H9 (cell line): ENCODE data around the gene NFATC4. TPM values are rescaled to one million over a fixed set of nuclear protein-coding genes. Genes with fewer than 3 reads are reported as not detected.

ENCODE experiments used
- DNase-seq: peaks from one replicate; pipeline ENCODE4 v3.0.0-alpha.2; 2017
- H2AFZ ChIP-seq: one replicate; pipeline ENCODE4 v1.6.1; 2013; ENCODE audit warnings: mild to moderate bottlenecking, low read length, control low read depth, moderate library complexity
- H2AK5ac ChIP-seq: 2 replicates; pipeline ENCODE4 v1.6.1; 2013; ENCODE audit warnings: low read length, control low read depth, mixed read lengths; ENCODE audit not compliant: insufficient read length
- H2BK120ac ChIP-seq: one replicate; pipeline ENCODE4 v1.6.1; 2013; ENCODE audit warnings: low read depth, mild to moderate bottlenecking, low read length, control low read depth, inconsistent platforms; ENCODE audit not compliant: poor library complexity, severe bottlenecking
- H2BK12ac ChIP-seq: 2 replicates; pipeline ENCODE4 v1.6.1; 2013; ENCODE audit warnings: low read length, control low read depth, mixed read lengths, low read depth; ENCODE audit not compliant: insufficient read length
- H2BK15ac ChIP-seq: 2 replicates; pipeline ENCODE4 v1.6.1; 2013; ENCODE audit warnings: low read depth, low read length, control low read depth
- H2BK20ac ChIP-seq: one replicate; pipeline ENCODE4 v1.6.1; 2013; ENCODE audit warnings: low read depth, mild to moderate bottlenecking, low read length, control low read depth, inconsistent platforms; ENCODE audit not compliant: poor library complexity, severe bottlenecking
- H2BK5ac ChIP-seq: 2 replicates; pipeline ENCODE4 v1.6.1; 2013; ENCODE audit warnings: low read length, control low read depth, mixed read lengths; ENCODE audit not compliant: insufficient read length
- H3K14ac ChIP-seq: 2 replicates; pipeline ENCODE4 v1.6.1; 2013; ENCODE audit warnings: low read length, control low read depth; ENCODE audit not compliant: insufficient read depth
- H3K18ac ChIP-seq: 2 replicates; pipeline ENCODE4 v1.6.1; 2013; ENCODE audit warnings: low read depth, mild to moderate bottlenecking, mixed read lengths, low read length, control low read depth; ENCODE audit not compliant: insufficient read length
- H3K23ac ChIP-seq: 2 replicates; pipeline ENCODE4 v1.6.1; 2013; ENCODE audit warnings: low read length, control low read depth, mixed read lengths, low read depth; ENCODE audit not compliant: insufficient read length
- H3K23me2 ChIP-seq: 2 replicates; pipeline ENCODE4 v1.6.1; 2013; ENCODE audit warnings: low read depth, mild to moderate bottlenecking, mixed read lengths, low read length, control low read depth; ENCODE audit not compliant: insufficient read length, poor library complexity, severe bottlenecking
- H3K27ac ChIP-seq: 2 replicates; pipeline ENCODE4 v1.5.1; 2013; ENCODE audit warnings: low read length, control low read depth, mixed read lengths, low read depth; ENCODE audit not compliant: insufficient read length
- H3K27me3 ChIP-seq: 2 replicates; pipeline ENCODE4 v1.6.1; 2013; ENCODE audit warnings: low read length, control low read depth, inconsistent platforms; ENCODE audit not compliant: insufficient read depth
- H3K4ac ChIP-seq: 2 replicates; pipeline ENCODE4 v1.6.1; 2013; ENCODE audit warnings: low read depth, mild to moderate bottlenecking, control low read depth, inconsistent platforms, low read length, moderate library complexity
- H3K4me1 ChIP-seq: 2 replicates; pipeline ENCODE4 v1.6.1; 2013; ENCODE audit warnings: low read length, control low read depth, inconsistent platforms; ENCODE audit not compliant: insufficient read depth
- H3K4me2 ChIP-seq: 2 replicates; pipeline ENCODE4 v1.6.1; 2013; ENCODE audit warnings: low read length, control low read depth, mixed read lengths; ENCODE audit not compliant: insufficient read length, insufficient read depth
- H3K56ac ChIP-seq: 2 replicates; pipeline ENCODE4 v1.6.1; 2013; ENCODE audit warnings: low read depth, mild to moderate bottlenecking, mixed read lengths, low read length, control low read depth; ENCODE audit not compliant: insufficient read length
- H3K79me1 ChIP-seq: 2 replicates; pipeline ENCODE4 v1.6.1; 2013; ENCODE audit warnings: low read depth, mild to moderate bottlenecking, moderate library complexity, low read length, control low read depth, inconsistent platforms; ENCODE audit not compliant: insufficient read depth, poor library complexity, severe bottlenecking
- H3K79me2 ChIP-seq: 2 replicates; pipeline ENCODE4 v1.6.1; 2013; ENCODE audit warnings: low read length, control low read depth, inconsistent platforms; ENCODE audit not compliant: insufficient read depth
- H3K9ac ChIP-seq: 2 replicates; pipeline ENCODE4 v1.6.1; 2013; ENCODE audit warnings: low read length, control low read depth, mixed read lengths; ENCODE audit not compliant: insufficient read length; ENCODE audit errors: extremely low read depth
- H3K9me3 ChIP-seq: one replicate; pipeline ENCODE4 v1.6.1; 2013; ENCODE audit warnings: low read depth, low read length, inconsistent platforms; ENCODE audit not compliant: control insufficient read depth
- H3T11ph ChIP-seq: one replicate; pipeline ENCODE4 v1.6.1; 2013; ENCODE audit warnings: mild to moderate bottlenecking, low read length, control low read depth, inconsistent platforms
- H4K20me1 ChIP-seq: one replicate; pipeline ENCODE4 v1.6.1; 2013; ENCODE audit not compliant: control insufficient read depth, insufficient read length, insufficient read depth
- H4K5ac ChIP-seq: 2 replicates; pipeline ENCODE4 v1.6.1; 2013; ENCODE audit warnings: low read depth, mild to moderate bottlenecking, mixed read lengths, low read length, control low read depth; ENCODE audit not compliant: insufficient read length
- H4K8ac ChIP-seq: replicated peaks from 2 replicates; pipeline ENCODE4 v1.6.1; 2013; ENCODE audit warnings: low read length, control low read depth, mixed read lengths, low read depth; ENCODE audit not compliant: insufficient read length
- H4K91ac ChIP-seq: 2 replicates; pipeline ENCODE4 v1.6.1; 2013; ENCODE audit warnings: low read depth, mild to moderate bottlenecking, moderate library complexity, mixed read lengths, low read length, control low read depth; ENCODE audit not compliant: insufficient read length
- H3K27ac Mint-ChIP-seq, 3 experiments: 2 replicates in 2 of 3; 3 replicates in 1 of 3; pipeline ENCODE4 v1.8.0; 2020 to 2021; ENCODE audit warnings: mixed read lengths in 3 of 3, mild to moderate bottlenecking in 1 of 3, moderate library complexity in 1 of 3
- H3K27me3 Mint-ChIP-seq: 2 replicates; pipeline ENCODE4 v1.8.0; 2021; ENCODE audit warnings: low read depth, mild to moderate bottlenecking, moderate library complexity, mixed read lengths
- H3K36me3 Mint-ChIP-seq, 3 experiments: 2 replicates in 2 of 3; 3 replicates in 1 of 3; pipeline ENCODE4 v1.8.0; 2020 to 2021; ENCODE audit warnings: low read depth in 3 of 3, mixed read lengths in 3 of 3; ENCODE audit not compliant: insufficient read depth in 1 of 3
- H3K4me1 Mint-ChIP-seq, 2 experiments: 2 replicates each; pipeline ENCODE4 v1.8.0; 2020; ENCODE audit warnings: mixed read lengths in 2 of 2
- H3K4me3 Mint-ChIP-seq, 2 experiments: 2 replicates in 1 of 2; 3 replicates in 1 of 2; pipeline ENCODE4 v1.8.0; 2020 to 2021; ENCODE audit warnings: mild to moderate bottlenecking in 2 of 2, mixed read lengths in 2 of 2, moderate library complexity in 1 of 2
- H3K9me3 Mint-ChIP-seq, 2 experiments: 2 replicates in 1 of 2; 3 replicates in 1 of 2; pipeline ENCODE4 v1.8.0; 2020; ENCODE audit warnings: mild to moderate bottlenecking in 2 of 2, mixed read lengths in 2 of 2, moderate library complexity in 1 of 2
- WGBS: extraction: QIAGEN DNeasy Blood & Tissue Kit; methylation state at CpG from one replicate; pipeline ENCODE4 v1.1.7; 2013; ENCODE audit warnings: missing lambda C conversion rate, low lambda C conversion rate, mixed read lengths; ENCODE audit not compliant: insufficient read length; ENCODE audit errors: extremely low coverage; 5-methylcytosine and 5-hydroxymethylcytosine counted together
- total RNA-seq: library from RNA; stranded (reverse); gene quantifications from 2 replicates; pipeline ENCODE4 v1.2.1, GENCODE V29; 2021
- TF ChIP-seq, protein P1 (sequence below): fragments of 200-600 bp; sonication (generic); conservative IDR thresholded peaks from 3 replicates; pipeline ENCODE4 v1.8.0; 2021; ENCODE audit warnings: antibody characterized with exemption, mild to moderate bottlenecking

The NFATC4 gene
- total RNA-seq, 1 experiment from 2014 or later: 46.4 TPM

DNA sequence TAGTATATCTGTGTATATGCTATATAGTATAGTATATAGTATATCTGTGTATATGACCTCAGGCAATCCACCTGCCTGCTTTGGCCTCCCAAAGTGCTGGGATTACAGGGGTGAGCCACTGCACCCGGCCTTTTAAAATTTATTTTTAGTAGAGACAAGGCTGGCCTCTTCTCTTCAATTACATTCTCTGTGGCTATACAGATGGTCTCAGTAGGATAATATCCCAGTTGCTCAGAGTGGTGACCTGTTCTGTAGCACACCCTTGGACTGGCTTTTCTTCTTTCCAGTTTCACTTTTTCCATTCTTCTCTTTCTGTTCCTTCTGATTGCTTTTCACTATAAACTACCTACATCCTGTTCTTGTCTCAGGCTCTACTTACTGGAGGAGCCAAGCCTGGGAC lies 3.1 kb upstream of the NFATC4 start:
- WGBS: no CpG with 5 or more reads among the region's 1 CpG
- Histone ChIP-seq H3K27me3 (no peaks in the 10 kb centered on the region; the same call in 1 of the 2 replicates), H3K23me2 (peaks cover 19% of the 10 kb centered on the region), H3K4ac (no peak overlapping the region), H2BK120ac (no peak overlapping the region), H3K9me3 (no peaks in the 10 kb centered on the region), H2BK15ac (no peak overlapping the region), H2BK5ac (no peak overlapping the region), H3T11ph (no peak overlapping the region), H4K20me1 (no peaks in the 10 kb centered on the region), H2BK20ac (no peak overlapping the region), H3K18ac (no peak overlapping the region), H3K9ac (no peak overlapping the region), H3K23ac (no peak overlapping the region), H2AK5ac (no peak overlapping the region), H3K14ac (no peak overlapping the region), H2AFZ (no peak overlapping the region), H2BK12ac (no peak overlapping the region), H3K56ac (no peak overlapping the region), H3K79me1 (no peaks in the 10 kb centered on the region), H3K4me2 (no peak overlapping the region), H4K91ac (no peak overlapping the region), H3K79me2 (no peaks in the 10 kb centered on the region), H4K5ac (no peak overlapping the region), H3K27ac (no peak overlapping the region), H3K4me1 (no peaks in the 10 kb centered on the region; the same call in 1 of the 2 replicates), H4K8ac (no peak overlapping the region)
- Mint-ChIP-seq H3K36me3 (no peaks in the 10 kb centered on the region), H3K27ac (no peak overlapping the region), H3K4me3 (no peak overlapping the region), H3K4me1 (peaks cover 16 to 17% of the 10 kb centered on the region in 2 experiments), H3K9me3 (no peaks in the 10 kb centered on the region), H3K27me3 (peaks cover 49% of the 10 kb centered on the region)
- TF ChIP-seq, protein P1, sequence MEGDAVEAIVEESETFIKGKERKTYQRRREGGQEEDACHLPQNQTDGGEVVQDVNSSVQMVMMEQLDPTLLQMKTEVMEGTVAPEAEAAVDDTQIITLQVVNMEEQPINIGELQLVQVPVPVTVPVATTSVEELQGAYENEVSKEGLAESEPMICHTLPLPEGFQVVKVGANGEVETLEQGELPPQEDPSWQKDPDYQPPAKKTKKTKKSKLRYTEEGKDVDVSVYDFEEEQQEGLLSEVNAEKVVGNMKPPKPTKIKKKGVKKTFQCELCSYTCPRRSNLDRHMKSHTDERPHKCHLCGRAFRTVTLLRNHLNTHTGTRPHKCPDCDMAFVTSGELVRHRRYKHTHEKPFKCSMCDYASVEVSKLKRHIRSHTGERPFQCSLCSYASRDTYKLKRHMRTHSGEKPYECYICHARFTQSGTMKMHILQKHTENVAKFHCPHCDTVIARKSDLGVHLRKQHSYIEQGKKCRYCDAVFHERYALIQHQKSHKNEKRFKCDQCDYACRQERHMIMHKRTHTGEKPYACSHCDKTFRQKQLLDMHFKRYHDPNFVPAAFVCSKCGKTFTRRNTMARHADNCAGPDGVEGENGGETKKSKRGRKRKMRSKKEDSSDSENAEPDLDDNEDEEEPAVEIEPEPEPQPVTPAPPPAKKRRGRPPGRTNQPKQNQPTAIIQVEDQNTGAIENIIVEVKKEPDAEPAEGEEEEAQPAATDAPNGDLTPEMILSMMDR: no peak
- no peak for DNase-seq
